HTERT RPE-1 (cell line): ENCODE measurements around the gene CMTM6.
"Not testable (repeated sequence)": the region's sequence is repeated elsewhere in the genome, so short reads cannot be mapped to it uniquely, and the experiment has no call there.

Source experiments
- in situ Hi-C: fragments of 300-500 bp; cut with MboI; formaldehyde crosslinking; loops from 4 replicates; pipeline ENCODE4 v1.14.3; 2020; ENCODE audit warnings: low sequenced_read_pairs

The CMTM6 gene

DNA sequence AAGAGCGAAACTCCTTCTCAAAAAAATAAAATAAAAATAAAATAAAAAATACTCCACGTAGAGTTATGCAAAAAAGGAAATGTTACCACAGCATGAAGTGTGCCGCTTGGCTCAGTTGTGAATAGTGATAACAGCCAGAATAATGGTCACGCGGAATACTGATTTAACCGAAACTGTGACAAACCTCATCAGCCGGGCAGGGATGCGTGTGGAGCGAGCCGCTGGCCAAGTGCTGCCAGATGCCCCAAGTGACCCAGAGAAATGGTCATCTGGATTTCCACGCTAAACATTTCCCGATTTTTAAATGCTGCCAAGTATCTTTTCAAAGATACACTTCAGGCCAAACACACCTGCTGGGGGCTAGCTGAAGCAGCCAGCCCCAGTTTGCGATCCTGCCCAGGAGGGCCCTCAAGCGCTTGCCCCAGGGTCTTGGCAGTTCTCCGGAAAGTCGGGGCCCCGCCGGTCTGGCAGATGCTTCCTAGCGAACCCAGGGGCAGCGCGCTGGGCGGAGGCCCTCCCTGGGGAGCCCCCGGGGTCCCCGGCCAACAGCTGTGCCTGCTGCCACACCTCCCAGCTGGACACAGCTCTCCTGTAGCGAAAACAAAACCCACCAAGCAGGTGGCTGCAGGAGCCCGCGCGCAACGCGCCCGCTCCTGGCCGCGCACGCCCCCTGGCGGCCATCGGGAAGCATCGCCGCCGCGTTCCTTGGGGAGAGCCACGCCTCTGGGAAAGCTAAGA lies 35.1 kb downstream of the CMTM6 start:
- in situ Hi-C loops, result no loop called here

DNA sequence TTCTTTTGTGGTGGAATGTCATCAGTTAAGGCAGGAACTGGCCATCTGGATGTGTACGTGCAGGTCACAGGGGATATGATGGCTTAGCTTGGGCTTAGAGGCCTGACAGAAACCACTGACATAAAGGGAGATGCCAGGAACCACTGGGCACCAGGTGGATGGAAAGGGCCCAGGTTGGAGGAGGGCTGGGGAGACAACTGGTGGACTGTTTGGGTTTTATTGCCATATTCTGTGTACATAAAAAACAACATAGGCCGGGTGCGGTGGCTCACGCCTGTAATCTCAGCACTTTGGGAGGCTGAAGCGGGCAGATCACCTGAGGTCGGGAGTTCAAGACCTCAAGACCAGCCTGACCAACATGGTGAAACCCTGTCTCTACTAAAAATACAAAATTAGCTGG lies 35.8 kb downstream of the CMTM6 start:
- in situ Hi-C loops, result not testable (repeated sequence)

DNA sequence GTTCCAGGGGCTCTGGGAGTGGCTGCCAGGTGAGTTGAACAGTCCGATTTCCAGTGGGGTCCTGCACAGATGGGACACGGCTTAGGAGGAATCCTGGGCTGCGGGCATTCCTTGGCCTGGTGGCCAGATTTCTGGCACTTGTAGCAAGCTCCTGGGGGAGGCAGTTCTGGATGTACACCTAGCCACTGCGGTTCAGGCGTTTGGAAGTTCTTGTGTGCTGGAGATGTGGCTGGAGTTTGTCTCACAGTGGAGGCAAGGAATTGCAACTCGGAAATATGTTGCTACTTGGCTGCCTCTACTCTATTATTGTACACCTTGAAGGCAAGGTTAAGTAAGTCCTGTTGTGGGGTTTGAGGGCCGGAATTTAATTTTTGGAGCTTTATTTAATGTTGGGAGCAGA lies 37.9 kb downstream of the CMTM6 start:
- in situ Hi-C loops, result not testable (repeated sequence)

DNA sequence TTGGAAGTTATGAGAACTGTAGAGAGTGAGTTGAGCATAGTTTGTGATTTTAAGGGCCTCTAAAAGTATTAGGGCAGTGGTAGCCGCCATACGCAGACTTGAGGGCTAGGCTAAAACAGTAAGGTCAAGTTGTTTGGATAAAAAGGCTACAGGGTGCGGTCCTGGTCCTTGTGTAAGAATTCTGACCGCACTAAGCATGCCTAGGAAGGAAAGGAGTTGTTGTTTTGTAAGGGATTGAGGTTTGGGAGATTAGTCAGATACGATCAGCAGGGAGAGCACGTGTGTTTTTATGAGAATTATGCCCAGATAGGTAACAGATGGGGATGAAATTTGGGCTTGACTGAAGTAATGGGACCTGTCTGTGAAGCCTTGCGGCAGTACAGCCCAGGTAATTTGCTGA lies 39.2 kb downstream of the CMTM6 start:
- in situ Hi-C loops, result not testable (repeated sequence)

DNA sequence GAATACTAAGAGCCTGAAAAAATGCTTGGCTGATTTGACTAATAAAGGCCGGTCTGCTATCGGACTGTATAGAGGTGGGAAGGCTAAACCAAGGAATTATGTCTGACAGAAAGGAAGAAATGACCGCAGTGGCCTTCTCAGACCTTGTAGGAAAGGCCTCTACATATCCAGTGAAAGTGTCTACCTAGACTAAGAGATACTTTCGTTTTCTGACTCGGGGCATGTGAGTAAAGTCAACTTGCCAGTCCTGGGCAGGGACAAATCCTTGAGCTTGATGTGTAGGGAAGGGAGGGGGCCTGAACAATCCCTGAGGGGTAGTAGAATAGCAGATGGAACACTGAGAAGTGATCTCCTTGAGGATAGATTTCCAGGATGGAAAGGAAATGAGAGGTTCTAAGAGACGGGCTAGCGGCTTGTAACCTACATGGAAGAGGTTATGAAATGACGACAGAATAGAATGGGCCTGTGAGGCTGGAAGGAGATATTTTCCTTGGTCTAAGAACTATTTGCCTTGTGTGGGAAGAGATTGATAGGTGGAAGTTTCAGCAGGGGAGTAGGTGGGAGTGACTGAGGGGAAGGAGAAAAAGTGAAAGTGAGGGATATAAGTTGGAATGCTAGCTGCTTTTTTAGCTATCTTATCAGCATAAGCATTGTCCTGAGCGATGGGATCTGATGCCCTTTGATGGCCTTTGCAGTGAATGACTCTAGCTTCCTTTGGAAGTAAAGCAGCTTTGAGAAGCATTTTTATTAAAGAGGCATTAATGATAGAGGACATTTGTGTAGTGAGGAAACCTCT lies 40.3 kb downstream of the CMTM6 start:
- in situ Hi-C loops, result not testable (repeated sequence)

DNA sequence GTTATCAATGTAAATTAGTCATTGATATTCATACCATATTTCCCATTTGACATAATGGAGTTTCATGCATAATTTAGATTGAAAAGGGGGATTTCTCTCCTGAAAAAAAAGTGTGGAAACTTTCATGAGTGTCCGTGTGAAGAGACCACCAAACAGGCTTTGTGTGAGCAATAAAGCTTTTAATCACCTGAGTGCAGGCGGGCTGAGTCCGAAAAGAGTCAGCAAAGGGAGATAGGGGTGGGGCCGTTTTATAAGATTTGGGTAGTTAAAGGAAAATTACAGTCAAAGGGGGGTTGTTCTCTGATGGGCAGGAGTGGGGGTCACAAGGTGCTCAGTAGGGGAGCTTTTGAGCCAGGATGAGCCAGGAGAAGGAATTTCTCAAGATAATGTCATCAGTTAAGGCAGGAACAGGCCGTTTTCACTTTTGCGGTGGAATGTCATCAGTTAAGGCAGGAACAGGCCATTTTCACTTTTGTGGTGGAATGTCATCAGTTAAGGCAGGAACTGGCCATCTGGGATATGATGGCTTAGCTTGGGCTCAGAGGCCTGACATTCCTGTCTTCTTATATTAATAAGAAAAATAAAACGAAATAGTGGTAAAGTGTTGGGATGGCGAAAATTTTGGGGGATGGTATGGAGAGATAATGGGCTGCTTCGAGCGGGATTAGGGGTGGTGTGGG lies 41.7 kb downstream of the CMTM6 start:
- in situ Hi-C loops, result not testable (repeated sequence)

DNA sequence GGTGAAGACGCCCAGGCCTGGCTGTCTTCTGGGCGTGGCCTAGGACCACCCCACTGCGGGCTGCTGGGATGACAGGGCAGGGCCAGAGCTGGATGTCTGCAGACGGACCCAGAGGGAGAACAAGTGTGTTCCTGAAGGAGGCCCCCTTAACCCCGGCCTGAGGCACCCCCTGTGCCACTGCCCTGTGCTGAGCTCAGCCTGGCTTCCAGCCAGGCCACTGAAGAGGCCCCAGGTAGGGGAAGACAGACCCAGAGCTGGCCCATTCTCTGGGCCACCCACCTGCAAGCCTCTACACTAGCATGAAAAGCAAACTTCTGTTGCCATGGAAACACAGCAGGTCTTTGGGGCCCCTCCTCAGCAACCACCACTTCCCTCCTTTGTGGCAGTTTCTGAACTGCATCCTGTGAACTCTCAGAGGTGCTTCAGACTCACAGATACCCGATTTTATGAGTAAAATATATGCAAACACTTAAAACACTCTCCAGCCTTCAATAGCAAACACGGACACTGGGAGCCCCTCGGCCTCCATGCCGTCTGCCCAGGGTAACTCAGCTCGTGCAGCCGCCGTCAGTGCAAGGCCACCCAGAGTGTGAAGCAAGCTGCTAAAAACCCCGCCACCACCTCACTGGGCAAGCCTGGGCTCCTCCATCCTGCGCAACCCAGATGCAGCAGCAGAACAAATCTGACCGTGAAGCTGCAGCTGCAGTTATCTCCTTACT lies 42.5 kb downstream of the CMTM6 start:
- in situ Hi-C loops, result no loop called here

DNA sequence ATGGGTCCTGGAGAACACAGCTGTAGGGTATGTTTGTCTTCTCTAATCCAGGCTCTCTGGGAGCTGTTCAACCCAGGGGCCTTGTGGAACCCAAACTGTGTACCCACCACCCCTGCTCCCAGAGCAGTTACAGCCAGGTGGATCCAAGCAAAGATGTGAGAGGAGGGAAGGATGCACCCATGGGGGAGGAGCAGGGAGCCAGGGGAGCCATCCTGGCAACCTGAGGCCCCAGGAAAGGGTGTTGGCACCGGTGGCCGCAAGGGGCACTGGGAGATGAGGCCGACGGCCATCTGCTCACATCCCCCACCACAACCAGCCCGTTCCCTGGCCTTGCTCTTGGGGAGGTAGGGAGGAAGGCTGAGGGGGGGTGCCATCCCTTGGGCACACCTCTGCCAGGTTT lies 43.2 kb downstream of the CMTM6 start:
- in situ Hi-C loops, result no loop called here

DNA sequence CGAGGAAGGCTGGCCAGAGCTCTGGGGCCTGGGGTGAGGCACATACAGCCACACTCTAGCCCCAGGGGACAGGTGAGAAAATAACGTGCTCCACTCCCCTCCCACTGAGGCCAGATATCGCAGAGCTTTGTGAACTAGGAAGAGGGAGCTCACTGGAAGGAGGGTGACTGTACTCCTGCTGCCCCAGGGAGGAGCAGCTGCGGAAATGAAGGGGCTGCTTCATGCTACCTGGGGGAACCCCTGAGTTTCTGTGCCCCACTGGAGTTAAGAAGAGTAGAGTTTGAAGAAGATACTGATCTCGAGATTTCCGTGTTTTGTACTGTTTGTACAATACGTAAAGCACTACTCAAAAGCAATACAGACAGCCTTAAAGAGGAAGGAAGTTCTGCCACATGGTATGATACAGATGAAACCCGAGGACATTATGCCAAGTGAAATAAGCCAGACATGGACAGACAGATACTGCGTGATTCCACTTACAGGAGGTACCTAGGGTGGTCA lies 44.6 kb downstream of the CMTM6 start:
- in situ Hi-C loops, result no loop called here

DNA sequence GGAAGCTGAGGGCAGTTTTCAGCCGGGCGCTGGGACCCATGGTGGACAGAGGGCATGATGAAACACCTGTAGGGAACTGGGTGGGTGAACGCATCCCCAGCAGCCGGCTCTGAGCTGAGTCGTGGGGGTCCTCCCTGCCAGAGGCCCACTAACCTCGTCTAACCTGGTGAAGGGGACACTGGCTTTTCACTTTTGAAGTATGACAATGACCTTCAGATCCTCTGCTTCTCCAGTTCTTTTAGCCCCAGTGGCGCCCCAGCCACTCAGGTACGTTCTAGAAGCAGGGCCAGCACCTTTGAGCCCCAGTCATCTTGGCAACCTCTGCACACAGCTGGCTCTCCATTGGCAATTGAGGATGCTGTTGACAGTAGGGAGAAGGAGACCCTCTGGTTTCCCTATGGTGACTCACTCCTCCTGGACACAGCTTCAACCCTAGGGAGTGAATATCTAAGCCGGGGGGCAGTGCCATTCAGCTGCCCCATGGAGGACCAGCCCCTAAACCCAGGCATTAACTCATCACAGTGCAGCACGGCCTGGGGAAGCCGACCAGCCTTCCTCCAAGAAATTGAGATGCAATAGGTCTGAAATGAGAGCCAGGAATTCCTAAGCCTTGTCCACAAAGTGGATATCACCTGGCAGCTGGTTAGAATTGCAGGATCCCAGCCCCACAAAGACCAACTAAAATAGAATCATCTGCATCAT lies 46.1 kb downstream of the CMTM6 start:
- in situ Hi-C loops, result no loop called here

DNA sequence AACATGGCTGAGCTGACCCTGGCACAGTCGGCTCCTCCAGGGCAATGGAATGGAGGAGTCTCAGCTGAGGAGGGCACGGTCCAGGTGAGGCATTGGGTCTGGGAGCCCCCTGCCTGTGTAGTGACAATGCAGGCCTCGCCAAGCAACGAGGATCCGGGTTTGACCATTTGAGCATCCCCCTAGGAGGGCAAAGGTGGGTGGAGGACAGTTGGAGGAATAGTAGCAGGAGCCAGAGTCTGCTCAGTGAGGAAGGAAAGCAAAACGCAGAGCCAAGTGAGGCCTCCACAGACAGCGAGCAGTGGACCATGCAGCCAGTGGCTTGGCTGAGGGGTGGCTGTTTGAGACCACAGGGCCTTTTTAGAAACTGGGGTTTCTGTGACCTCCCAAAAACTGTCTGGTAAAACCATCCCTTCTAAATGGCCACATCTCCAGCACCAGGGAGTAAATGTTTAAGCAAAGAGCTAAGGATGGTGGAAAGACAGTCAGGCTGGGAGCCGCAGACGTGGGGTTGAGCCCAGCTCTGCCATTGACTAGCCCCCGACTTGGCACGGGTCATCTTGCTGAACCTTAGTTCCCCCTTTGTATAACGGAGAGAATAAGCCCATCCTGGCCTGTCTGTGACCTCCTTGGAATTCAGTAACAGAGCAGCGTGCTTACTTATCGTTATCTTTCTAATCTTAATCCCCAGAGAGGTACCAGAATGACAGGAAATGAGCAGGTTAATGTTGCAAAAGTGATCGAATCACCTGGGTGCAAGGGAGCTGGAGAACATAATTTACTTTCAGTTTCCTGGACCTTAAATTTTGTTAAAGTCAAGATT lies 46.8 kb downstream of the CMTM6 start:
- in situ Hi-C loops, result no loop called here

DNA sequence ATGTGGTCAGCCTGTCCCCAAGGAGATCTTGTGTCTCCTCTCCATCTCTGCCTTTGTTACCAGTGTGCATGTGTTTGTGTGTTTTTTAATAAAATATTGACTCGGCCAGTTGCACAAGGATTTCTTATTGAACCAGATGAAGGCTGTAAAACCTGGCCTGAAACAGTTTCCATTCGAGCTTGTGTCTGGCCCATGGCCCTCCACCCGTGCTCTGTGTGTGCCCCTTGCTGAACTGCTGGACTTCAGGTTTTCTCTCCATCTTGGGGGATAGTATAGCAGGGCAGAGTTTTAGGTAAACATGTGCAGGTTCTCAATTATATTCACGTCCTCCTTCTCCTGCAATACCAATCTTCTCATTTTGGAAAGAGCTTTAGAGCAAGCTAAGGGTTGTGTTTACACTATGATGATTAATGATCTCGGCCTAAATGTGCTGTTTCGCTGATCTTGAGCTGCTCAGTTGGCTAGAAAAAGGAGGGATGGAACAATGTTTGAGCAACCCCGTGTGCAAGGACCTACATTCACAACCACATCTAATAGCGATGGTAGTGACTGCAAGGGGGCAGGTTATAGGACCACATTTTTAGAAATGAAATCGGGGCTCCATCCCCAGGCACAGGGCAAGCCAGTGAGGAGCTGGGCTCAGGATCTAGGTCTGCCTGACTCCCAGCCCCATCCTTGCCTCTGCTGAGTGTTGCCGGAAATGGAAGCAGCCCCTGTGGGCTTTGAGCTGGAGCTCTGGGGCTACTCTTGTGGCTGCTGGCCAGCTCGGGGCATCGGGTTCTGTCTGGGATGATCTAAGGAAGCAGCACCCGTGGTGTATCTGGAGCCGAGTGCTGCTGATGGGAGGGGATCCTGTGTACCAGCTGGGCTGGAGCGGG lies 47.7 kb downstream of the CMTM6 start:
- in situ Hi-C loops, result no loop called here

DNA sequence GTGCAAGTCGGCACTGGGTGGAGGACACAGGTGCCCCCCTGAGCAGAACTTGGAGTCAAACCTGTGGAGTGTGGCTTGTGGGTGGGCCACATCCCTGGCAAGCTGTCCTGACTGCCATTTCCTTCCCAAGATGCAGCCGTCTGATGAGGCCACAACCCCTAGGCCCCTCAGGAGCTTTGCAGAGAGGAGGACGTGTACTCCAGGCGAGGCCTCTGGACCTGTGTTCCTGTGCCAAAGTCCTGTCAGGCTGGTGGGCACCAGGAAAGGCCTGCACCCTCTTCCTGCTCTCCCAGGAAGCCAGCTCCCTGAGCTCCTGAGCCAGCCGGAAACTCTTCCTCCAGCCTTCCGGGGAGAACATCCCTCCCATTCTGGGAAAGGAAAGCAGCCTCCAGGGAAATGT lies 48.5 kb downstream of the CMTM6 start:
- in situ Hi-C loops, result no loop called here

DNA sequence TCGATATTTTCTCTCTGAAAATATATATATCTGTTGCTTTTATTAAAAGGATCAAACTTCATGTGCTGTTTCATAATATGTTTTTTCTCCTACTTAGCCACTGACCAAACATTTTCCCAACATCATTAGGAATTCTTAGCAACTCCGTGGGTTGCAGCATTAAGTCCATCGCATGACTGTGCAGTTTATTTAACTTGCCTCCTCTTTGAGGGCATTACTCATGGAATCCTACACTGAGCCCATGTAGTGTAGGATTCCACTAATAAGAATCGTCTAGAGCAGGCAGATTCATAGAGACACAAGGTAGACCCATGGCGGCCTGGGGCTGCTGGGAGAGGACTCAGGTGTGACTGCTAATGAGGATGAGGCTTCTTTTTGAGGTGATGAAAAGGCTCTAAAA lies 49.3 kb downstream of the CMTM6 start:
- in situ Hi-C loops, result no loop called here

DNA sequence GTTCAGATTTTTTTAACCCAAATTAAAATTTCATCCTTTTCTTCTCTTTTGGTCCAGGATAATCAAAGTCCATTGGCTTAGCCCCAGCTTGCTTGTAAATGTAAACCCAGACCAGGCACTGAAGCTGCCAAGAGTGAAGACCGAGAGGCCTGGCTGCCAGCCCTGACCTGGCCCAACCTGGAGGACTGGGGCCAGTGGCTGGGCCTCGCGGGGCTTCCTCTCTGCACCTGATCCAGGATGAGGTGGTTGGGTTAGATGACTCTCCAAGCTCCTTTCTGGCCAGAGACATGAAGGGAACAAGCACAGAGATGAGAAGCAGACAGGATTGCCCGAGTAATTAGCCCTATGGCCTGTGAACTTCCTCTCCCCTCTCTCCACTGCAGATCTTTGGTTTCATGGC lies 50.6 kb downstream of the CMTM6 start:
- in situ Hi-C loops, result no loop called here

DNA sequence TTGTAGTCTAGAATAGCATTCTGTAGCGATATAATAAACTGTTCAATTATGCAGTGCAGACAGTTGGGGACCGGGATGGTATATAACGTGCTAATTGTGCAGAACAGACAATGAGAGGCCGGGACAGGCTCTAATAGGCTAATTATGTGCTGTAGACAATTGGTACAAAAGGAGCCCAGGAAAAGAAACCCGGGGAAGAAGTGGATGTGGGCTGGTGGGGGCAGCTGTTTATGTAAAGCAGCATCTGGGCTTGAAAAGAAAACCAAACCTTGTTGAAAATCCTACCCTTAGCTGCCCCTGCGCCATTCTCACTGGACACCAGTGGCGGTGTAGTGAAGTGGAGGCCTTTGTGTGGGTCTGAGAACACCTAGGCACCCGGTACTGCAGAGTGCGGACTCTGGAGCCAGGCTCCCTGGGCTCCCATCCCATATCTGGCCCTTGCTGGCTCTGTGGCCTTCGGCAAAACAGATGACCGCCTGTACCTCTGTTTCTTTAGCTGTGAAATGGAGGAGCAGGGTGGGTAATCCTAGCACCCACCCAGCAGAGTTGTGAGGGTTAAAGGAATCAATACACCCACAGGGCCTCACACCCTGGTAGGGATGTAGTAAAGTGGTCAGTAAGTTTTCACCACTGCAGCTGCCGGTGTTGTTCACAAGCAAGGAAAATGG lies 51.5 kb downstream of the CMTM6 start:
- in situ Hi-C loops, result no loop called here

DNA sequence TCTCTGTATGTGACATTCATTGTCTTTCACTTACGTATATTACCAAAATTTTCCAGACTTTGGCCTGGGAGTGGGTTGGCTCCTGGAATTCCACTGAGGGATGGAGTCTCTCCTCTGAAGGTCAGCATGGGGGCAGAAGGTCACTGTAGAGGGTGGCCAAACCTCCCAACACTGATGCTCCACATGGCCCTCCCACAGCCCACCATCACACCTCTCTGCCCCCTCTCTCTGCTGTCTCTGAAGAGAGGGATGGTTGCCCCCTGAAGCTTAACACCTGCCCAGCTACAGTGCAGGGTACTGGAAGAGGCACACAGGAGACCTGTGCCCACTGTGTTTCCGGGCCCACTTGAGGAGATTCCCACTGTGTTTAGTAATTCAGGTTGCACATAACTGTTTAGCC lies 52.2 kb downstream of the CMTM6 start:
- in situ Hi-C loops, result no loop called here

DNA sequence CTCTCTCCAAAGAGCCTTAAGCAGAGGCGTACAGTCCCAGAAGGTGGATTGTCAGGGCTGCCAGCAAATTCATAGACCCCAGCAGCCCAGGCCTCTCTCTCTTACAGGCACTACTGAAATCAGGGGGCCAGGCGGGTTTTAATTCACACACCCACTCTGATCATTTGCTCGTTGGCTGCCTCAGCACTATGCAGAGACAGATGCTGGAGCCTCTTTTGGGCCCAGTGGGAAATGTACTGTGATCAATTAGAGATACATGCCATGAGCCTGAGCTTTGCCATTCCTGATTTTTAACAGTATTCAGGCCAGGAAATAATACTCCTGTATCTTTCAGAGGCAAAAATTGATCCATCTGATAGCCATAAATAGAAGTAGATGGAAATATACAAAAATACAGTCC lies 53.0 kb downstream of the CMTM6 start:
- in situ Hi-C loops, result no loop called here
